ENCODE data around the gene ESCO1.

DNA sequence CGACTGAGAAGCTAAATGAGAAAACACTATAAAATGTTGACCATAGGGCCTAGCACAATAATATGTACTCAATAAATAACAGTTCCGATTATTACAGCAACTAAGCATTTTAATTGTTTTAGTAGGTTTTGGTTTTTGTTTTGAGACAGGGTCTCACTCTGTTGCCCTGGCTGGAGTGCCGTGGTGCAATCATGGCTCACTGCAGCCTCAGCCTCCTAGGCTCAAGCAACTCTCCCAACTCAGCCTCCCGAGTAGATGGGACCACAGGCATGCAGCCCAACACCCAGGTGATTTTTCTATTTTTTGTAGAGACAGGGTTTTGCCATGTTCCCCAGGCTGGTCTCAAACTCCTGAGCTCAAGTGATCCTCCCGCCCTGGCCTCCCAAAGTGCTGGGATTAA is 54.1 kb downstream of the ESCO1 start:
- no peak for TF ChIP-seq CTCF (CRISPR knock-in tag; IDR thresholded peaks at IDR 0.05)
- TF ChIP-seq ZNF615 (CRISPR knock-in tag; IDR thresholded peaks at IDR 0.05; ENCODE audit: borderline replicate concordance): no peak
- TF ChIP-seq GATAD1 (CRISPR knock-in tag; IDR thresholded peaks at IDR 0.05): no peak
- no peak for TF ChIP-seq JUNB (CRISPR knock-in tag; IDR thresholded peaks at IDR 0.05; ENCODE audit: borderline replicate concordance)
- TF ChIP-seq CEBPB (IDR thresholded peaks at IDR 0.05; ENCODE audit: borderline replicate concordance, low read depth, low read length): no peak
- no peak for TF ChIP-seq JUN (CRISPR knock-in tag; IDR thresholded peaks at IDR 0.05)
- TF ChIP-seq DMTF1 (CRISPR knock-in tag; IDR thresholded peaks at IDR 0.05): no peak
